Breast epithelium (tissue), 4 donors: Measurements from ENCODE around the gene EXOC3L1. TPM values are rescaled to one million over a fixed set of nuclear protein-coding genes. Genes with fewer than 3 reads are reported as not detected.

Source experiments
- DNase-seq, 2 donors: peaks; one replicate each; pipeline ENCODE4 v3.0.0-alpha.2; 2019; ENCODE audit warnings: low spot score in 2 of 2
- H3K27ac ChIP-seq, 2 donors: fragments of 200-600 bp; sonication (generic) in 1 of 2; one replicate each; pipeline ENCODE4 v1.5.1; 2016 to 2019; ENCODE audit warnings: mild to moderate bottlenecking in 1 of 2
- H3K27me3 ChIP-seq, 2 donors: fragments of 200-600 bp; sonication (generic) in 1 of 2; one replicate each; pipeline versions ENCODE4 v1.5.1 to v1.6.0; 2017 to 2019; ENCODE audit warnings: control low read depth in 1 of 2, mild to moderate bottlenecking in 1 of 2
- H3K36me3 ChIP-seq: fragments of 200-600 bp; one replicate; pipeline ENCODE4 v1.5.1; 2019
- H3K4me1 ChIP-seq, 2 donors: fragments of 200-600 bp; sonication (generic); one replicate each; pipeline ENCODE4 v1.5.1; 2016 to 2019; ENCODE audit warnings: control low read depth in 1 of 2
- H3K4me3 ChIP-seq, 3 donors: fragments of 200-600 bp; sonication (generic); 1 replicate in 2 of 3; 2 replicates in 1 of 3; pipeline ENCODE4 v1.5.1; 2016 to 2019; ENCODE audit warnings: mild to moderate bottlenecking in 3 of 3, moderate library complexity in 2 of 3
- H3K9me3 ChIP-seq, 2 donors: fragments of 200-600 bp; sonication (generic) in 1 of 2; one replicate each; pipeline ENCODE4 v1.5.1; 2016 to 2019; ENCODE audit warnings: control low read depth in 1 of 2
- CTCF ChIP-seq, 3 donors: fragments of 450-650 bp; IDR thresholded peaks; one replicate each; pipeline ENCODE4 v1.5.1; 2016 to 2017; ENCODE audit warnings: antibody characterized with exemption in 3 of 3, mild to moderate bottlenecking in 3 of 3, moderate library complexity in 3 of 3
- POLR2A ChIP-seq: fragments of 450-650 bp; IDR thresholded peaks from one replicate; pipeline ENCODE4 v1.6.1; 2016; ENCODE audit warnings: antibody characterized with exemption, mild to moderate bottlenecking, moderate library complexity
- POLR2AphosphoS5 ChIP-seq, 3 donors: sonication (generic); formaldehyde crosslinking; IDR thresholded peaks; one replicate each; pipeline ENCODE4 v1.6.1; 2017; ENCODE audit warnings: antibody characterized with exemption in 3 of 3
- intact Hi-C: fragments of 100-400 bp; cut with DNase I; formaldehyde crosslinking; loops from one replicate; pipeline ENCODE4 v1.15.1; 2023; ENCODE audit warnings: low total_unique reads
- total RNA-seq, 3 donors: library from RNA; depleted of rRNA; stranded (reverse); fragments of >200 nt; gene quantifications; one replicate each; pipeline ENCODE4 v1.1.0, GENCODE V29; 2016

Gene EXOC3L1
- total RNA-seq, 3 donors from 2014 or later: 1.1 to 3.6 (median 2.2) TPM

- intact Hi-C loops: no loop called here
- Histone ChIP-seq H3K4me3 (no peak overlapping the region), H3K4me1 (peaks cover 0 to 11% of the 10 kb centered on the region in 2 donors), H3K27ac (no peak overlapping the region), H3K27me3 (no peaks in the 10 kb centered on the region), H3K36me3 (peaks cover 8% of the 10 kb centered on the region), H3K9me3 (no peaks in the 10 kb centered on the region)
- no peak for DNase-seq
- TF ChIP-seq POLR2A: no peak
- no peak for TF ChIP-seq POLR2AphosphoS5 (IDR thresholded peaks at IDR 0.05)
- no peak for TF ChIP-seq CTCF (IDR thresholded peaks at IDR 0.05)
These were observed 11.7 kb upstream of the EXOC3L1 start for GRCh38 chr16:67201411-67202345.

- no peak overlapping the region for H3K27ac ChIP-seq
- H3K4me1 ChIP-seq: peaks cover 0 to 11% of the 10 kb centered on the region in 2 donors
- no peaks in the 10 kb centered on the region for H3K27me3 ChIP-seq
- intact Hi-C loops: no loop called here
- peaks cover 8% of the 10 kb centered on the region for H3K36me3 ChIP-seq
- no peak for DNase-seq
- H3K4me3 ChIP-seq: no peak overlapping the region
- TF ChIP-seq POLR2A: no peak
- TF ChIP-seq CTCF (IDR thresholded peaks at IDR 0.05): no peak
- no peak for TF ChIP-seq POLR2AphosphoS5 (IDR thresholded peaks at IDR 0.05)
- no peaks in the 10 kb centered on the region for H3K9me3 ChIP-seq
These were observed 10.6 kb upstream of the EXOC3L1 start for GRCh38 chr16:67200491-67200890.

- intact Hi-C loops: no loop called here
- Histone ChIP-seq H3K9me3 (no peaks in the 10 kb centered on the region), H3K36me3 (peaks cover 8% of the 10 kb centered on the region), H3K4me1 (peaks cover 0 to 11% of the 10 kb centered on the region in 2 donors), H3K27ac (peak overlapping the region; percentile 41 to 75), H3K4me3 (peak overlapping the region in 2 of 3 donors; percentile 68 to 70), H3K27me3 (no peaks in the 10 kb centered on the region)
- no peak for TF ChIP-seq CTCF (IDR thresholded peaks at IDR 0.05)
- no peak for TF ChIP-seq POLR2A
- no peak for TF ChIP-seq POLR2AphosphoS5 (IDR thresholded peaks at IDR 0.05)
- no peak for DNase-seq
These were observed 9.9 kb upstream of the EXOC3L1 start for GRCh38 chr16:67199808-67200198.

- H3K9me3 ChIP-seq: no peaks in the 10 kb centered on the region
- H3K27me3 ChIP-seq: no peaks in the 10 kb centered on the region
- intact Hi-C loops: no loop called here
- TF ChIP-seq CTCF (IDR thresholded peaks at IDR 0.05) (peak in 2 of 3 donors; percentile 45 to 59), POLR2AphosphoS5 (IDR thresholded peaks at IDR 0.05) (no peak)
- H3K27ac ChIP-seq: peak within 1 kb of the TSS; percentile 41 to 75
- H3K4me3 ChIP-seq: peak within 1 kb of the TSS in 2 of 3 donors; percentile 68 to 70
- peak in 1 of 2 donors; percentile 76 for DNase-seq
- peaks cover 0 to 11% of the 10 kb centered on the region in 2 donors for H3K4me1 ChIP-seq
- H3K36me3 ChIP-seq: peaks cover 8% of the 10 kb centered on the region
These were observed 9.3 kb upstream of the EXOC3L1 start, which contains the start of gene ELMO3 for GRCh38 chr16:67199011-67199807. ELMO3 (plus strand) TSS chr16:67199131; CDS start chr16:67199327, 196 bp downstream.
